ENCODE results near the gene ARHGAP28.
"Not testable (repeated sequence)": the region's sequence is repeated elsewhere in the genome, so short reads cannot be mapped to it uniquely, and the experiment has no call there.

ARHGAP28 gene

DNA sequence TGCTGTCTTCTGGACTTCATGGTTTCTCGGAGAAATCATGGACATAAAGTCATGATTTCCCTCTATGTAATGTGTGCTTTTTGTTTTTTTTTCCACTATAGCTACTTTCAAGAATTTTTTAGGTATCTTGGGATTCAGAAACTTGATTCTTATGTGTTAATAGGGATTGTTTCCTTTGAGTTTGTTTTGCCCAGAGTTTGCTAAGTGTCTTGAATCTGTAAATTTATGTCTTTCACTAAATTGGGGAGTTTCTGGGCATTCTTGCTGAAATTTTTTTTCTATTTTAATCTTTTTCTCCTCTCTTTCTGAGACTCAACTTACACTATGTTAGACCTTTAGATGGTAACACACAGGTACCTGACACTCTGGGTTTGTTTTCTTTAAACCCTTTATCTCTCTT is 205.3 kb downstream of the ARHGAP28 start:
- DNase-seq (ENCODE audit: low read depth) = no peak

DNA sequence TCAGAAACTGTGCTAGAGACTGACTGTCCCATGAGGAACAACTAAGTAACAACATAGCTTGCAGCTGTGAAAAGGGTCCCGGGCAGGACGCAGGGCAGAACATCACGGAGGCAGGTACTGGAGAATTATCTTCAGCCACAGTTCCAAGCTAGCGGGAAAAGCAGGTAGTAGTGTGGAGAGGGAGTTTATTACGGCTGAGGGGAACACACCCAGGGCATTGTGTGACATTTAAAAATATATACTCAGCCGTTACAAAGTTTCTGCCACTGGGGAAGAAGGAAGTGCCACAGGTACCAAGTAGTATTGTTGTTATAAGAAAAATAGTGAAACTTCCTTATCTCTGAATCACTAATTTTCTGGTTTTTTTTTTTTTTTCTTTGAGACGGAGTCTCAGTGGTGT is 208.5 kb downstream of the ARHGAP28 start:
- no peak for DNase-seq (ENCODE audit: low read depth)

DNA sequence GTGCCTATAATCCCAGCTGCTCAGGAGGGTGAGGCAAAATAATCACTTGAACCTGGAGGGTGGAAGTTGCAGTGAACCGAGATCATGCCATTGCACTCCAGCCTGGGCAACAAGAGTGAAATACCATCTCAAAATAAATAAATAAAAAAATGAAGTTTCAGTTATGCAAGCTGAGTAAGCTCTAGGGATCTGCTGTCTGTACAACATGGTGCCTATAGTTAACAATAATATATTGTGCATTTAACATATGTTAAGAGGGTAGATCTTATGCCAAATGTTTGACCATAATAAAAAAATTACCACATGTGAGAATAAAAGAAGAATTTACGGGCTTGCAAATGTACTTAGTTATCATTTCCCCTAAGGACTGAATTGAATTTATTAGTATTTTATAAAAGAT is 208.9 kb downstream of the ARHGAP28 start:
- DNase-seq (ENCODE audit: low read depth) = not testable (repeated sequence)

DNA sequence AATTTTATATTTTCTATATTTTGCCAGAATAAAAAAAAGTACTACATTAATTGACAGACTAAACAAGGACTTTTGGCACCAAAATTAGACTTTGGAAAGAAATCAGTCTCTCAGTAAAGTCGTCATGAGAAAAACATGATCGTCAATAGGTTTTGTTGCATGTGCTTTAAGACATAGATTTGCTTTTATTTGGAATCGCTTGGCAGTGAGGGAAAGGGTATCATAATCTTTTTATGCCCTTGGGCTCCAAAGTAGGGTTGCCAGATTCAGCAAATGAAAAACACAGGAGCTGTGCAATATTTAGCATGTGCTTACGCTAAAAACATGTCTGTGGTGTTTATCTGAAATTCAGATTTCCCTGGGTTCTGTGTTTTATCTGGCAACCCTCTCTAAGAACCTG is 210.5 kb downstream of the ARHGAP28 start:
- DNase-seq (ENCODE audit: low read depth) = no peak

DNA sequence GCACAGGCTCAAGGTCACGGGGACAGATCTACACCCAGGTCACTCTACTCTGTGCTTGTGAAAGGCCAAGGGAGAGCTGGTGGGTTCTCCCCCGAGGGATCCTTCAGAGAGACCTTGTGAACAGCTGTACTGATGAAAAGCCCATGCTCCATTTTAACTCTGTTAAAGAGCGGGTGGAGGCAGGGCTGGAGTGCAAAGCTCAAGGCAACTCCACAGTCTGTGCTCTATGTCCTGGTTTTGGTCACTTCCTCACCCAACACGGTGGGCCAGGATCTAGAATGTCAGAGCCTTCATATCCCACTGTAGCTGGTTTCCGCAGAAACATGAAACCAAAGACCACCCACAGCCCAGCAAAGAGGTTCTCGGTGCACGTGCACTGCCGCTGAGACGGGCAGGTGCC is 210.9 kb downstream of the ARHGAP28 start:
- no peak for DNase-seq (ENCODE audit: low read depth)

DNA sequence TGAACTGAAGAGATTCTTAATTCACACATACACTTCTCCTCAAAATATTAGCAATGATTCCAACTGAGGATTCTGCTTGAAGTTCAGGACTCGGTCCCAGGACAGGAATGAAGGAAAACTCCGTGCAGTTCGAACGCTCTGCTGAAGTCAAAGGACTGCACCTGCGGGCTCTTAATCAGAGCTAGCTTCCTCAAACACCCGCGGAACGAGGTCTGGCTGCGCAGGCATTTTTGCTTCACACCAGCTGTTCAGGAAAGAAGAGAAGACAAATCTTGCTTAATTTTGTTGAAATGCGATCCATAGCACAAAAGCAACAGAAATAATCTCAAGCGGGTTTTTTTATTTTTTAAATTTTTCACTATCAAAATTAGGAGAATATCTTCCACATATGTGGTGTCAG is 212.5 kb downstream of the ARHGAP28 start:
- DNase-seq (ENCODE audit: low read depth) = no peak

DNA sequence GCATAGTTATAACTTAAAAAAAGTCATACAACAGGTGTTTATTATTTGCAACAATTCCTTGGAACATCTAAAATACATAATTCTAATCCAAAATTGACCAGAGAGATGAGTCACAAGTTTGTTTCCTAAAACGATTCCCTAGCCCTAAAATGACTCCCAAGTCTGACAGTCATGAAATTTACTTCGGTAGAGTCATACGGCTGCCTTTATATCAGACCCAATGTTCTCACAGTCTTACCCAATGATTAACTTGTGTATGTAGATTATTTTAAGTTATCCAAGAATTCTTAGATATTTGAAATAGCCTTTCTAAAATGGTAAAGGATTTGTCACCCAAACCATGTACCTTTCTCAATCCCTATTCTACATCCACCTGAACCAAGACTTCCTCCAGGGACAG is 213.2 kb downstream of the ARHGAP28 start:
- DNase-seq (ENCODE audit: low read depth) = no peak

DNA sequence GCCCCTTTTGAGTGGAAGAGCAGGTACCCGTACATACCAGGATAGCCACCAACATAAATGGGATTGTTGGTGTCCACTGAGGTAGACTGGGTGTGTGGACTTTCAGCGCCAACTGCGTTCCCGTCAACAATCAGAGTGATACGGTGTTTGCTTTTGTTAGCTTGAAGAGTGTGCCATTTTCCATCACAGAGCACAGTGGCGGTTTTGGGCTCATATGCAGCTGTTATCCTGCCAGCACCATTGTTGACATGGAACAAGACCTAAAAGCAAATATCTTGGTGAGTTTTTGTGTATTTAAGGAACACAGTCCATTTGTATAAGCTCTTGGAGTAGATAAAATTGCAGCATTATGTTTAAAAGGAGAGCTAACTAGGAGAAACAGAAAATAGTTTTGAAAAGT is 213.6 kb downstream of the ARHGAP28 start:
- DNase-seq (ENCODE audit: low read depth) = no peak

DNA sequence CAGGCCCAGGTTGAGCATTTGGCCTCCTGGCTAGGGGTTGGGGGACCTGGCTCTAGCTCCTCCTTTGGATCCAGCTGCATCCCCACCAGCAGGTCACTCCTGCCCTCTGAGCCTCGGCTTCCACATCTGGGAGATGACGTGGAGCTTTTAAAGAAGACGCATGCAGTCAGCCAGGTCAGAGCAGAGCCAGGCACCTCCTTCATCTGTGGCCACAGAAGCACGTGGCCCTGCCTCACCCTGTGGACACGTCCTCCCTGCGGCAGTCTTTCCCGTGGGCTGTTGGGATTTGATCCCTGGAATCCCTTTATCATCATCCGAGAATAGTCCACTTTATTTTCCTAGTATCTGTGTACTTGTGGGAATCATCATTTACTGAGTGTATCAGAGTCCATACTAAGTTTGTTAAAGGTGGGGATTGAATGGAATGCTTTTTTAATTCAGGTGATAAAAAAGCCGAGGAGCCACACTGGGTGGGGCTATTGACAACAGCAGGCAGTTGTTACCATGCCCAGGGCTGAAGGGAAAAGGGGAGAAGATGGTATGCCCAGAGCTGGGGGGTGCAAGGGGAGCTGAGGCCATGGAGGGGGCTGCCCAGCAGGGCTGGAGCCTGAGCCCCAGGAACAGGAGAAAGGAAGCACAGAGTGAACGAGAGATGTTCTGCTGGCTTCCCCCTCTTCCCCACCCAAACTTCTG is 218.0 kb downstream of the ARHGAP28 start:
- no peak for DNase-seq (ENCODE audit: low read depth)

DNA sequence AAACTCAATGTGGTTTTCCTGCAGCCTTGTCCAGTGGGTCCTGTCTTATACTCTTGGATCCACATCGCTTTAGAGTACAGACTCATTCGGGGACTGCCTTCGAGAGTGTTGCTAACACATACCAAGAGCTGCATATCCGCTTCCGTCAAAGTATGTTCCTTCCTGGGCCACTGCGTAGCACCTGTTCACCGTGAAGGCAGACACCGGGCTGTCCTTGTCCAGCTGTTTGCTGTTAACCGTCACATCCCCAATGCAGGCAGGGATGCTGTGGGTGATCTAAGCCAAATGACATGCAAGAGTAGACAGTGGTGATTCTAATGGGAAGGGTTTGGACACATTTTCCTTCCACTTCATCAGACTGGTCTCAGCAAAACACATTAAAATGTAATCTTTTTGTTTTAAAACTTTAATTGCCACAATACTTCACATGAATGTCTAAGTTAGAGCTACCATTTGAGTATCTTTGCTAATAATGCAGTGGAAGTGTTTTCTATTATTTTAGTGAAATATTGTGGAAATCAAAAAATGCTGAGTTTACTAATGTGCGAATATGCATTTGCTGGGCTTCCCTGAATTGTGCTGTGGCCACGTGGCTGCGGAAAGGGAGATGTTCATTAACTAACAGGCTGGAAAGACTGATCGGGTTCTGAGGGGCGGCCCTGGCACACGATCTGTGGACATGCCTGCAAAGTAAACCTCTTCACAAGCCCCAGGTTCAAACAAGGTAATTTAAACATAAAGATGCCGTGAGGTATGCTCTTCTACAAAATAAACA is 219.0 kb downstream of the ARHGAP28 start:
- no peak for DNase-seq (ENCODE audit: low read depth)

DNA sequence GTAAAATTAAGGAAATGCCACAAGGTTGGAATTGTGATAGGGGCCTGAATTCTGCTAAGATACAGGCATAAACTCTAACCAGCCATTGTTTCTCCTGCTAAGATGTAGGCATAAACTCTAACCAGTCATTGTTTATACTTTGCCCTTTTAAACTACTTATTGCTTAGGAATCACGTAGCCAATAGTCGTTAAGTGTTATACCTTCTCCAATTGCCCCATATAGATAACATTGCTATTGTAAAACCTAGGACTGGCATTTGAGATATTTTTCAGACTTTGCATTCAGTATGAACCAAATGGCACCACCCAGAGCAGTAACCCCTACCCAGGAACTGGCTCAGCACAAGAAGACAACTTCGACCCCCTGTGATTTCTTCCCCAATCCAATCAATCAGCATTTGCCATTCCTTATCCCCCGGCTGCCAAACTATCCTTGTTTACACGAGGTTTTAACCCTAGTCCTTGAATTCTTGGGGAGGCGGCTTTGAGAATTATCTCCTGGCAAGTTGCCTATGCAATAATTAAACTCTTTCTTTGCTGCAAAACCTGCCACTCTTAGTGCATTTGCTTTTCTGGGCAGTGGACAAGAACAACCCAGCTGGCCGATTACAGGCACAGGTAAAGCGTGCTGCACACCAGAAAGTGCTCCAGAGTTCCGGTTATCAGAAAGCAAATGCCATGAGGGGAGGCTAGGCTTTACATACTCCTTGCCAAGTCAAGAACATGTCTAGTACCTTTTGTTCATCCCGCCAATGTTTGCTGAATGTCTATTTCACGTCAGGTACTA is 220.5 kb downstream of the ARHGAP28 start:
- DNase-seq (ENCODE audit: low read depth) = no peak

DNA sequence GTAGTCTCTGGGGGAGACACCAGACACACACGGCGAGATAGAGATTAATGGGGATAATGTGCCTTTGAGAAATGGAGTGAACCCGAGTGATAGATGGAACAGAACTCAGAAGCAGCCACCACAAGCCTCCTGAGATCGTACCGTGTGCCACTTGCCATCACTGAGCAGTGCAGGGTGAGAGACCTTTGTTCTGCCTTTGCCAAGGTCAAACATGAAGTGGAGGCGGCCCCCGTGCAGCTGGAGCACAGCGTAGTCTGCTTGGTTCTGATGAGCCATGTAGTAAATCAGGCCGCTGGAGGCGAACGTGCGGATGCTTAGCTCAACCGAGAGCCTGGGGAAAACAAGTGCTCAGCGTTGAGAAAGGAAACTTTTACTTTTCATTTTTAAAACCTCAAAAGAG is 221.1 kb downstream of the ARHGAP28 start:
- DNase-seq (ENCODE audit: low read depth) = no peak

DNA sequence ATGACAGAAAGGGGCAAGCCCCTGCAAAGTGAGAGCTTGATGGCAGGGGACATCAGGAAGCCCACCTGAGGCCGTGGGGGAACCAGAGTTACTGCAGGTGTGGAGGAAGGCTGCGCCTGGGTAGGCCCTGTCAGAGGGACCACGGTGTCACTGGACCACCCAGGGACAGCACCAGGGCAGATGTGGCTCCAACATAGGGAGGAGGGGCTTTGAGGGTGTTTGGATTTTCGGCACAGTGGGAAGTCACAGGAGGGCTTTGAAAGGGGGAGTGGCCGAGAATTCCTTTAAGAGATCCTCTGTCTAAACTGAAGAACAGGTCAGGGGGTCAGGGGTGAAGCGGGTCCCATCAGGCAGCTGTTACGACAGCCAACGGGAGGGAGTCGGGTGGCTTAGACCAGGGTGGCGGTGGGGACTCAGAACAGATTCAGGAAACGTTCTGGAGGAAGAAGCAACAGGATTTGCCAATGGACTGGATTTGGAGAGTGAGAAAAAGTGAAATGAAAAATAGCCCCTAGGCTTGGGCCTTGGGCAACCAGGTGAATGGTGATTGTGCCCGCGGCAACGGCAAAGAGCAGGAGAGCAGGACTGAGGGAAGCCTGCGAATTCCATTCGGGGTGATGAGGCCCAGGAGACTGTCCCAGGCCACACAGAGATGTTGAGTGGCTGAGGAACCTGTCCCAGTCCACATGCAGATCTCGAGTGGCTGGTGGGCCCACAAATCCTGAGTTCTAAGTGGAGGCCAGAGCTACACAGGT is 222.0 kb downstream of the ARHGAP28 start:
- DNase-seq (ENCODE audit: low read depth) = no peak

DNA sequence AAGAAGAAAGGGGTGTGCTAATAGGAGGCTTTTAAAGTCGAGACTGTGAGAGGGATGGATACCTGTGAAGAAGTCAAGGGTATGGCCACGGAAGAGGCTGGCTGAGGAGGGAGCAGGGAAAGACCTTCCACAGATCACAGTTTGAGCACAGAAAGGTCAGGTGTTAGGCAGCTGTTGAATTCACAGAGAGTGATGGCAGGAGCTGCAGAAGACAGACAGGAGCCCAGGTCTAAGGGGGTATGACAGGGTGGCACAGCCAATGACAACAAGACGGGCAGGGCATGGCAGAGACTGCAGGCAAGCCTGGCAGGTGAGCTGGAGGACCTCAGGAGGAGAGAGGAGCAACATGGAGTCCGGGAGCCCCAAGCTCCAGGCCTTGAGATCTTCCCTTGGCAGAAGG is 225.0 kb downstream of the ARHGAP28 start:
- DNase-seq (ENCODE audit: low read depth) = no peak

DNA sequence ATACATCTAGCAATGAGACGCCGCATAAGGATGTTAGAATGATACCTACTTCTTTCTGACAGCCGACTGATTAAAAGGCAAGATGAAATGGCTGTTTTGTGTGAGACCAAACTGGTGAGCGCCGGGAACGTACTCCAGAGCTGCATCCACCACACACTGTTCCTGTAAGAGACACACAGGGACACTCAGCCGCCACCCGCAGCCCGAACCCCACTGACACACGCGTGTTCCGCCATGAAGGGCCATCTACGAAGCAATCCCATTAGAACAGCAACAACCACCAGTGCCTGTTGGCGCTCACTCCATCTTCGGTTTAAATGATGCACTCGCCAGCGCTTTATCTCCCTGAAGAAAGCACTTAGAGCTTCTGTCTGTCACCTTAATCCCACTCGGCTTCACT is 225.8 kb downstream of the ARHGAP28 start:
- DNase-seq (ENCODE audit: low read depth) = no peak

DNA sequence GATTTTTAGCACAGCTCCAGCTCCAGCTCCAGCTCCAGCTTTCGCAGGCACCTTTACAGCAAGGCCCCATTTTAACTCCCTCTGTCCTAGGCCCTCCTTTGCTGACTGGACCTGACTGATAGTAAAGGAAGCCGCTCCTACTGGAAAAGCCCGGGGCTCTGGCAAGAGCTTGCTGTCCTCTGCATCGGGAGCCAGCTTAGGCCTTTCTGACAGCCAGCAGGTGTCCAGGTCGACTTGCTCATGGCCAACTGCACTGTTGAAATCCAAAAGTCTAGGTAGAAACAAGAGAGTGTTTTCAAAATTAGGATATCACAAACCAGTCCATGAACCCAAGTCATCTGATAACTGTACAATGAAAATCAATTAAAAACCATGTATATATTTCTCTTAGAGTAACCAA is 227.0 kb downstream of the ARHGAP28 start:
- DNase-seq (ENCODE audit: low read depth) = no peak

DNA sequence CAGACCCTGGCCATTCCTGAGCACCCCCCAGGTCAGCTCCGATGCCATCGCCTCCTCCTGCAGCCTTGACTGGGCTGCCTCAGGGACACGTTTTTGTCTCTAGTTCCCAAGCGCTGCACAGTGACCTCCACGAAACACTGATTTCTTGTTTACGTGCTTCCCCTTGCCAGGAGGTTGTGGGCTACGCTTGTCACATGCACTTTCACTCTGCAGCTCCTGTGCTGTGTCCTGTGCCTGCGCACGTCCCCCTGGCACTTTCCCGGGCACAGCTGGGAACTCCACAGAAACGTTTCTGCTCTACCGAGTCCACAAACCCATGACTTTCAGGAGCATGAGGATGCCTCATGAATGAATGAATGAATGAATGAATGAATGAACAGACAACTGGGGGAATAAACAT is 227.5 kb downstream of the ARHGAP28 start:
- DNase-seq (ENCODE audit: low read depth) = no peak

DNA sequence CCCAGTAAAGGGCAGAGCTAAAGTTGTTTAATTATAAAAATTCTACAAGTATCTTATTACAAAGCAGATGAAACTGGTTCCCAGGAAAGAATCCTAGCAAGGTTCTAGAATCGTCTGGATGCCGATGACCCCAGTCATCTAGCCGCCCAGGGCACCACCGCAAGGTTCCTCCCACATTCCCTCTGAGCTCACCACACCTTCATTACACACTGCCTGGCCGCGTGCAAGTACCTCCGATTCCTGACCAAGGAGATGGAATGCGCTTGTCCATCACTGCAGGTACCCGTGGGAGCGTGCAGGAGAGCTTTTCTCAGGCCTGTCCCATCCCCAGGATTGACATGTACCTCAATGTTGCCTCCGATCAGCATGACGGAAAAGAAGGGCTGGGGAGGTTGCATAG is 229.6 kb downstream of the ARHGAP28 start:
- no peak for DNase-seq (ENCODE audit: low read depth)

DNA sequence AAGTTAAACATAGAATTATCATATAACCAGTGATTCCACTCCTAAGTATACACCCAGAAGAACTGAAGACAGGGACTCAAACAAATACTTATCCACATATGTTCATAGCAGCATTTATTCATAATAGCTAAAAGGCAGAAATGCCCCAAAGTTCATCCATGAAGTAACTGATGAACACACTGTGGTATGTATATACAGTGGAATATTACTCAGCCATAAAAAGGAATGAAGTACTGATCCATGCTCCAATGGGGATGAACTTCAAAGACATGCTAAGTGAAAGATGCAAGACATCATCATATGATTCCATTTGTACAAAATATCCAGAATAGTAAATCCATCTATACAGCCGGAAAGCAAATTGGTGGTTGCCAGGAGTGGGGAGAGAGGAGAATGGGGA is 230.6 kb downstream of the ARHGAP28 start:
- no peak for DNase-seq (ENCODE audit: low read depth)

DNA sequence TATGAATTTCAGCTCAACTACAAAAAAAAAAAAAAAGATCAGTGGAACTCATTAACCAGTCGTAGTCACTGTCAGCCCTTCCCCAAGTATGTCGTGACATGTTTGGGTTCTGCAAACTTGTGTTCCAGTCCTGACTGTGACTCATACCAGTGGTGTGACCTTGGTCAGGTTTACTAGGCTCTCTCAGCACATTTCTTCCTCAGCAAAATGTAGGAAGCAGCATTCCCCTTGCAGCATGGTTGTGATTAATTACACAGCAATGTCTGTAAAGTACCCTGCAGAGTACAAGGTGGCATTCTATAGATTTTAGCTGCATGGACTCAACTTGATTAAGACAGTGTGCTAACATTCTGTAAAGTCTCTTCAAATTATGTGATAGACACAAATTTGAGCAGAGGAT is 231.1 kb downstream of the ARHGAP28 start:
- peak; percentile 71 for DNase-seq (ENCODE audit: low read depth)

DNA sequence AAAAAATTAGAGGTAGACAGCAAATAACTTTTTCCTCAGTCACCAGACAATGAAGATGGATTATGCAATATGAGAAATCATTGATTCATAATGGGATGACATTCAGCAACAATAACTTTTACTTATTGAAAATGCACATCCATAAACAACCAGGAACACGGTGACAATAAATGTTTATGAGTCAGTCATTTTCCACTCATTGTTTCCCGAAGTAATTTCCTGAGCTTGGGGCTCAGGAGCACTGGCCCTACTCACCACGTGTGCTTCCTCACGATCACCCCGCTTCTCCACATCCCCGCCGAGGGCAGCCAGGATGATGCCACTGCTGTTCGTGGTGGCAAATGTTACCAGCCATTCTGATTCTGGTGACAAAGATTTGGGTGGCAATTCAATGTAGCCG is 231.8 kb downstream of the ARHGAP28 start:
- peak; percentile 22 for DNase-seq (ENCODE audit: low read depth)

All from ELR (cell line).